Keratinocyte (primary cell): ENCODE results near the gene ZNF710. TPM values are rescaled to one million over a fixed set of nuclear protein-coding genes. Genes with fewer than 3 reads are reported as not detected.

ENCODE experiments used
- DNase-seq: peaks from one replicate; pipeline ENCODE4 v3.0.0-alpha.2; 2011; ENCODE audit warnings: low read depth, missing footprints, low spot score
- FAIRE-seq: peaks from 2 replicates; lab custom pipeline; 2011; peaks lifted over from hg19 to GRCh38; lab: Jason Lieb, UNC
- H2AFZ ChIP-seq: 2 replicates; pipeline ENCODE4 v1.6.0; 2012; ENCODE audit warnings: low read length, control low read depth, inconsistent platforms; ENCODE audit not compliant: control insufficient read depth
- H3K27ac ChIP-seq: 2 replicates; pipeline ENCODE4 v1.5.1; 2011; ENCODE audit warnings: low read length; ENCODE audit not compliant: control insufficient read depth, insufficient read depth
- H3K27me3 ChIP-seq: 3 replicates; pipeline ENCODE4 v1.6.0; 2011; ENCODE audit warnings: low read length; ENCODE audit not compliant: control insufficient read depth, insufficient read depth; ENCODE audit errors: extremely low read depth
- H3K36me3 ChIP-seq, 2 experiments: 2 replicates in 1 of 2; 3 replicates in 1 of 2; pipeline ENCODE4 v1.5.1; 2011; ENCODE audit warnings: low read length in 2 of 2, mild to moderate bottlenecking in 1 of 2; ENCODE audit not compliant: control insufficient read depth in 2 of 2, insufficient read depth in 2 of 2; ENCODE audit errors: extremely low read depth in 1 of 2
- H3K4me1 ChIP-seq: 3 replicates; pipeline ENCODE4 v1.5.1; 2011; ENCODE audit warnings: low read length; ENCODE audit not compliant: control insufficient read depth, insufficient read depth; ENCODE audit errors: extremely low read depth
- H3K4me2 ChIP-seq: 3 replicates; pipeline ENCODE4 v1.6.0; 2011; ENCODE audit warnings: low read depth, low read length; ENCODE audit not compliant: control insufficient read depth, insufficient read depth; ENCODE audit errors: extremely low read depth
- H3K4me3 ChIP-seq, 3 experiments: fragments of 200-600 bp in 1 of 3; sonication (generic) in 1 of 3; 2 replicates in 2 of 3; 3 replicates in 1 of 3; pipeline ENCODE4 v1.5.1; 2011 to 2016; ENCODE audit warnings: low read length in 3 of 3, mild to moderate bottlenecking in 3 of 3, control low read depth in 2 of 3, inconsistent platforms in 1 of 3, low read depth in 1 of 3, mixed read lengths in 1 of 3, mixed run types in 1 of 3, moderate library complexity in 1 of 3; ENCODE audit not compliant: control insufficient read depth in 2 of 3, insufficient read depth in 2 of 3; ENCODE audit errors: extremely low read depth in 1 of 3
- H3K79me2 ChIP-seq: 2 replicates; pipeline ENCODE4 v1.6.0; 2012; ENCODE audit warnings: low read length; ENCODE audit not compliant: control insufficient read depth, insufficient read depth
- H3K9ac ChIP-seq: 3 replicates; pipeline ENCODE4 v1.6.0; 2011; ENCODE audit warnings: low read length; ENCODE audit not compliant: control insufficient read depth, insufficient read depth; ENCODE audit errors: extremely low read depth
- H3K9me1 ChIP-seq: 3 replicates; pipeline ENCODE4 v1.6.0; 2011; ENCODE audit warnings: low read length; ENCODE audit not compliant: control insufficient read depth, insufficient read depth; ENCODE audit errors: extremely low read depth
- H3K9me3 ChIP-seq: 2 replicates; pipeline ENCODE4 v1.5.1; 2012; ENCODE audit warnings: low read depth, low read length; ENCODE audit not compliant: control insufficient read depth
- H4K20me1 ChIP-seq: 3 replicates; pipeline ENCODE4 v1.6.0; 2011; ENCODE audit warnings: low read length; ENCODE audit not compliant: control insufficient read depth, insufficient read depth; ENCODE audit errors: extremely low read depth
- EZH2 ChIP-seq: IDR thresholded peaks from one replicate; pipeline ENCODE4 v1.6.1; 2012; ENCODE audit warnings: inconsistent platforms, mild to moderate bottlenecking, low read length, moderate library complexity
- dilution Hi-C: fragments of 300-500 bp; cut with MboI; formaldehyde crosslinking; loops from one replicate; pipeline ENCODE4 v1.7.0; 2020; ENCODE audit warnings: low sequenced_read_pairs; ENCODE audit not compliant: extremely low pct_ligation_motif_present
- polyA plus RNA-seq, 5 experiments: library from polyadenylated mRNA; depleted of rRNA in 3 of 5; stranded (reverse) in 3 of 5; stranded (forward) in 1 of 5; unstranded in 1 of 5; fragments of >200 nt; gene quantifications; 1 replicate in 1 of 5; 2 replicates in 3 of 5; 3 replicates in 1 of 5; pipeline versions ENCODE4 v1.2.1 to v1.2.3, GENCODE V29; 2011 to 2012; ENCODE audit warnings: missing spikeins in 2 of 5, low read depth in 1 of 5, low replicate concordance in 1 of 5
- TF ChIP-seq, protein P1 (sequence below), 3 experiments: IDR thresholded peaks in 1 of 3; conservative IDR thresholded peaks in 1 of 3; optimal IDR thresholded peaks in 1 of 3; 2 replicates in 2 of 3; 3 replicates in 1 of 3; pipeline versions ENCODE3 to v1.5.1; 2011; ENCODE audit warnings: low read length in 3 of 3, mild to moderate bottlenecking in 3 of 3, moderate library complexity in 2 of 3, control low read depth in 1 of 3, inconsistent platforms in 1 of 3; ENCODE audit not compliant: insufficient read depth in 2 of 3; ENCODE audit errors: extremely low read depth in 1 of 3

ZNF710 gene
- polyA plus RNA-seq, 1 donor (not counting 4 experiments of a cell fraction or from before 2014, with no cell fraction given) = 4.5 TPM

DNA sequence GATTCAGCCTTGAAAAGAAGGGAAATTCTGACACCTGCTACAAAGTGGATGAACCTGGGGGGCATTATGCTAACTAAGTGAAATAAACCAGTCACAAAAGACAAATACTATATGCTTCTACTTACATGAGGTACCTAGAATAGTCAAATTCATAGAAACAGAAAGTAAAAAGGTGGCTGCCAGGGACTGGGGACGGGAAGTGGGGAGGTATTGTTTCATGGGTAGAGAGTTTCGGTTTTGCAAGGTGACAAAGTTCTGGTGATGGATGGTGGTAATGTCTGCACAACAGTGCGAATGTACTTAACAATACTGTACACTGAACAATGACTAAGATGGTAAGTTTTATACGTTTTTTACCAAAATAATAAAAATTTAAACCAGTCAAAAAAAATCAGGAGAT, 96.4 kb downstream of the ZNF710 start:
- H3K4me3 ChIP-seq = no peak overlapping the region
- FAIRE-seq (no peak), DNase-seq (no peak)
- H3K79me2 ChIP-seq = no peaks in the 10 kb centered on the region
- H3K36me3 ChIP-seq = no peaks in the 10 kb centered on the region
- H3K27ac ChIP-seq = no peak overlapping the region
- H3K9ac ChIP-seq = no peak overlapping the region
- H3K9me3 ChIP-seq = no peaks in the 10 kb centered on the region
- no peaks in the 10 kb centered on the region for H3K27me3 ChIP-seq
- TF ChIP-seq, protein P1, sequence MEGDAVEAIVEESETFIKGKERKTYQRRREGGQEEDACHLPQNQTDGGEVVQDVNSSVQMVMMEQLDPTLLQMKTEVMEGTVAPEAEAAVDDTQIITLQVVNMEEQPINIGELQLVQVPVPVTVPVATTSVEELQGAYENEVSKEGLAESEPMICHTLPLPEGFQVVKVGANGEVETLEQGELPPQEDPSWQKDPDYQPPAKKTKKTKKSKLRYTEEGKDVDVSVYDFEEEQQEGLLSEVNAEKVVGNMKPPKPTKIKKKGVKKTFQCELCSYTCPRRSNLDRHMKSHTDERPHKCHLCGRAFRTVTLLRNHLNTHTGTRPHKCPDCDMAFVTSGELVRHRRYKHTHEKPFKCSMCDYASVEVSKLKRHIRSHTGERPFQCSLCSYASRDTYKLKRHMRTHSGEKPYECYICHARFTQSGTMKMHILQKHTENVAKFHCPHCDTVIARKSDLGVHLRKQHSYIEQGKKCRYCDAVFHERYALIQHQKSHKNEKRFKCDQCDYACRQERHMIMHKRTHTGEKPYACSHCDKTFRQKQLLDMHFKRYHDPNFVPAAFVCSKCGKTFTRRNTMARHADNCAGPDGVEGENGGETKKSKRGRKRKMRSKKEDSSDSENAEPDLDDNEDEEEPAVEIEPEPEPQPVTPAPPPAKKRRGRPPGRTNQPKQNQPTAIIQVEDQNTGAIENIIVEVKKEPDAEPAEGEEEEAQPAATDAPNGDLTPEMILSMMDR (optimal IDR thresholded peaks at IDR 0.05 in 1 of 3, IDR thresholded peaks at IDR 0.05 in 1 of 3, conservative IDR thresholded peaks at IDR 0.05 in 1 of 3; ENCODE audit: extremely low read depth in 1 of 3, insufficient read depth in 2 of 3, low read length in 3 of 3) = no peak
- no peak for TF ChIP-seq EZH2
- no peaks in the 10 kb centered on the region for H3K9me1 ChIP-seq
- H4K20me1 ChIP-seq = no peaks in the 10 kb centered on the region
- H3K4me2 ChIP-seq = peak overlapping the region; percentile 23
- dilution Hi-C loops = no loop called here
- H2AFZ ChIP-seq = no peak overlapping the region
- peaks cover 33% of the 10 kb centered on the region for H3K4me1 ChIP-seq

DNA sequence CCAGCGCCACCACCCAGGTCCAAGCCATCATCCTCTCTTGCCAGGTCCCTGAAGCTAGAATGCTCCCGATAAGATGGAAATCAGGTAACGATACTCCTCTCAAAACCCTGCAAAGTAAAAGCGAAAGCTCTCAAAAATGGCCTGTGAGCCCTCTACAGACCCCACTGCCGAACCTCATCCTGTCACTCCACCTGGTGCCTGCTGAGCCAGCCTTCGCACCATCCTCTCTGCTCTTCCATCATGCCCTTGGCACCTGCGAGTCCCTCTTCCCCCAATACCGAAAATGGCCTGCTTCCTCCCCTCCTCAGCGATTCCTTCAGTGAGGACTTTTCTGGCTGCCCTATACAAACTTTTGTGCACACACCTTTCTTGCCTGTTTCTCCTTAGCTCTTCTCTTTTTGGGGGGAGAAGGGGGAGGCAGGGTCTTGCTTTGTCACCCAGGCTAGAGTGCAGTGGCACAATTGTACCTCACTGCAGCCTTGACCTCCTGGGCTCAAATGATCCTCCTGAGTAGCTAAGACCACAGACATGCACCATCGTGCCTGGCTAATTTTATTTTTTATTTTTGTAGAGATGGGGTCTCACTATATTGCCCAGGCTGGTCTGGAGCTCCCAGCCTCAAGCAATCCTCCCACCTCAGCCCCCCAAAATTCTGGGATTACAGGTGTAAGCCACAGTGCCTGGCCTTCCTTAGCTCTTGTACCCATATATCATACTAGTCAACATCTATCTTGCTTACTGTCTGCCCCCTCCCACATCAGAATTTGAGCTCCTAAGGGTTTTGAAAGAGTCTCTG, 98.1 kb downstream of the ZNF710 start:
- Histone ChIP-seq H4K20me1 (no peaks in the 10 kb centered on the region), H3K4me2 (no peak overlapping the region), H3K9ac (no peak overlapping the region), H3K9me3 (no peaks in the 10 kb centered on the region), H3K4me1 (peaks cover 33% of the 10 kb centered on the region), H3K36me3 (no peaks in the 10 kb centered on the region), H3K27me3 (no peaks in the 10 kb centered on the region), H3K9me1 (no peaks in the 10 kb centered on the region), H3K27ac (no peak overlapping the region), H3K79me2 (no peaks in the 10 kb centered on the region), H2AFZ (no peak overlapping the region), H3K4me3 (no peak overlapping the region)
- DNase-seq (no peak), FAIRE-seq (no peak)
- no peak for TF ChIP-seq EZH2
- TF ChIP-seq, protein P1 (optimal IDR thresholded peaks at IDR 0.05 in 1 of 3, IDR thresholded peaks at IDR 0.05 in 1 of 3, conservative IDR thresholded peaks at IDR 0.05 in 1 of 3; ENCODE audit: extremely low read depth in 1 of 3, insufficient read depth in 2 of 3, low read length in 3 of 3) = no peak
- dilution Hi-C loops = no loop called here
